Gastrocnemius medialis (tissue), 4 donors: Measurements from ENCODE around the gene CEP112.

Experiments used
- CTCF ChIP-seq, 5 experiments: fragments of 450-650 bp in 3 of 5; fragments of 200-600 bp in 2 of 5; sonication (generic) in 2 of 5; IDR thresholded peaks in 4 of 5; conservative IDR thresholded peaks in 1 of 5; 1 replicate in 4 of 5; 2 replicates in 1 of 5; pipeline ENCODE4 v1.5.1; 2016 to 2019; ENCODE audit warnings: antibody characterized with exemption in 5 of 5, mild to moderate bottlenecking in 3 of 5, moderate library complexity in 3 of 5
- POLR2A ChIP-seq, 2 donors: fragments of 450-650 bp; IDR thresholded peaks; one replicate each; pipeline ENCODE4 v1.6.1; 2017; ENCODE audit warnings: antibody characterized with exemption in 2 of 2, mild to moderate bottlenecking in 2 of 2, moderate library complexity in 2 of 2

GRCh38 chr17:65994114-65994513 is 197.8 kb downstream of the CEP112 start:
- no peak for TF ChIP-seq CTCF (IDR thresholded peaks at IDR 0.05 in 4 of 5, conservative IDR thresholded peaks at IDR 0.05 in 1 of 5)
- TF ChIP-seq POLR2A (IDR thresholded peaks at IDR 0.05) = no peak
